IPS DF 6.9 (cell line): Measurements from ENCODE around the gene PEX3.
A peak's percentile ranks its signal among the peaks of the same experiment; 100 is the strongest.

Experiments
- DNase-seq: peaks from one replicate; pipeline ENCODE4 v3.0.0-alpha.2; 2013; ENCODE audit warnings: low read depth, low spot score
- H3K27ac ChIP-seq: one replicate; pipeline ENCODE4 v1.5.1; 2013; ENCODE audit warnings: low read length, control low read depth
- H3K27me3 ChIP-seq: 2 replicates; pipeline ENCODE4 v1.6.1; 2013; ENCODE audit warnings: mild to moderate bottlenecking, low read length; ENCODE audit not compliant: control insufficient read depth, insufficient read depth
- H3K36me3 ChIP-seq: 2 replicates; pipeline ENCODE4 v1.6.1; 2013; ENCODE audit warnings: low read length; ENCODE audit not compliant: control insufficient read depth, insufficient read depth
- H3K4me1 ChIP-seq: 2 replicates; pipeline ENCODE4 v1.6.1; 2013; ENCODE audit warnings: low read length; ENCODE audit not compliant: control insufficient read depth, insufficient read depth
- H3K4me3 ChIP-seq: 2 replicates; pipeline ENCODE4 v1.5.1; 2013; ENCODE audit warnings: mild to moderate bottlenecking, low read length
- H3K9me3 ChIP-seq: 2 replicates; pipeline ENCODE4 v1.6.1; 2013; ENCODE audit warnings: low read length, inconsistent platforms; ENCODE audit not compliant: control insufficient read depth, insufficient read depth
- WGBS: extraction: QIAGEN DNeasy Blood & Tissue Kit; methylation state at CpG from one replicate; pipeline ENCODE4 v1.1.7; 2013; ENCODE audit warnings: mixed read lengths, missing lambda C conversion rate; ENCODE audit not compliant: insufficient read length, insufficient coverage; 5-methylcytosine and 5-hydroxymethylcytosine counted together

Gene PEX3

GRCh38 chr6:143536866-143537691, 86.5 kb downstream of the PEX3 start:
- H3K9me3 ChIP-seq, result no peaks in the 10 kb centered on the region
- H3K36me3 ChIP-seq, result no peaks in the 10 kb centered on the region
- H3K27ac ChIP-seq, result no peak overlapping the region
- DNase-seq, result peak; percentile 37
- H3K27me3 ChIP-seq, result peaks cover 4% of the 10 kb centered on the region; the same call in 1 of the 2 replicates
- H3K4me3 ChIP-seq, result peak overlapping the region; percentile 30; the same call in 1 of the 2 replicates
- H3K4me1 ChIP-seq, result no peaks in the 10 kb centered on the region; the same call in 1 of the 2 replicates
- WGBS, result no CpG with 5 or more reads among the region's 103 CpGs

- Histone ChIP-seq H3K27me3 (peaks cover 4% of the 10 kb centered on the region; the same call in 1 of the 2 replicates), H3K4me1 (no peaks in the 10 kb centered on the region; the same call in 1 of the 2 replicates), H3K27ac (no peak overlapping the region), H3K36me3 (no peaks in the 10 kb centered on the region), H3K9me3 (no peaks in the 10 kb centered on the region), H3K4me3 (no peak overlapping the region)
- no peak for DNase-seq
- WGBS, result no CpG with 5 or more reads among the region's 7 CpGs
Measured at GRCh38 chr6:143538374-143538773, 87.8 kb downstream of the PEX3 start.

DNA sequence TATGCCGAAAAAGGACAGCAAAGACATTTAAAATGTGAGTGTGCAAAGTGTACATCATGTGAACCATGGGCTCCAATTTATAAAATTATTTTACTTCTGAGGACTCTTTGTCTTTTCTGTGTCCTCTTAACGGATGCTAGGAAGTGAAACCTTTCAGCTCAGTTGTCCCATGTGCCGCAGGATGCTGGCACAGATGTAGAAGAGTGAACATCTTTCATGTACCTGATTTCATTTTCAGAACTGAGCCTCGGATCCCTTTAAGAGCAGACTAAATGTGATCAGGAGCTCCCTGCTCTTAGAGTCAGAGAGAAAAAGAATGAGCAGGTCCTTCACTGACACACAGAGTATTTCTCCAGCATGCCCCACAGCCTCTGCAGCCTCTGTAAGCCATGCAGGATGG, 88.5 kb downstream of the PEX3 start:
- Histone ChIP-seq H3K36me3 (no peaks in the 10 kb centered on the region), H3K27ac (no peak overlapping the region), H3K4me3 (no peak overlapping the region), H3K9me3 (no peaks in the 10 kb centered on the region), H3K27me3 (peaks cover 4% of the 10 kb centered on the region; the same call in 1 of the 2 replicates), H3K4me1 (no peaks in the 10 kb centered on the region; the same call in 1 of the 2 replicates)
- WGBS, result no CpG with 5 or more reads among the region's 4 CpGs
- DNase-seq, result no peak

DNA sequence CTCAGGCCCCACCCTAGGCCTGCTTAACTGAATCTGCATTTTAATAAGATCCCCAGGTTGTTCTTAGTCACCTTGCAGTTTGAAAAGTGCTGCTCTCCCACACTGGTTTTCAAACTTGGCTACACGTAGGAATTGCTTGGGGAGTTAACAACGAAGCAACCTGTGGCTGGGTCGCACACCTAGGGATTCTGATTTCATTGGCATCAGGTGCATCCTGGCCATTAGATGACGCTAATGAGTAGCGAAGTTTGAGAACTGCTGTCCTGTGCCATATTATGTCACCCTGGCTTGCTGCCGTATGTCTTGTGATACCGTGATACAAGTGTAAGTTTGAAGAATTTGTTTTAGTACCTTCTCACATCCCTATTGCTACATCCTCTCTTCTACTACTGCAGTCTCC, 89.1 kb downstream of the PEX3 start:
- no CpG with 5 or more reads among the region's 7 CpGs for WGBS
- Histone ChIP-seq H3K36me3 (no peaks in the 10 kb centered on the region), H3K27ac (no peak overlapping the region), H3K4me1 (no peaks in the 10 kb centered on the region; the same call in 1 of the 2 replicates), H3K9me3 (no peaks in the 10 kb centered on the region), H3K27me3 (peaks cover 4% of the 10 kb centered on the region; the same call in 1 of the 2 replicates), H3K4me3 (no peak overlapping the region)
- DNase-seq, result no peak

GRCh38 chr6:143540192-143540591, 89.6 kb downstream of the PEX3 start:
- Histone ChIP-seq H3K4me1 (no peaks in the 10 kb centered on the region; the same call in 1 of the 2 replicates), H3K27ac (no peak overlapping the region), H3K9me3 (no peaks in the 10 kb centered on the region), H3K36me3 (no peaks in the 10 kb centered on the region), H3K27me3 (peaks cover 4% of the 10 kb centered on the region; the same call in 1 of the 2 replicates), H3K4me3 (no peak overlapping the region)
- WGBS, result no CpG with 5 or more reads among the region's 3 CpGs
- DNase-seq, result no peak
